ENCODE measurements around the gene RAI2. TPM values are rescaled to one million over a fixed set of nuclear protein-coding genes. Genes with fewer than 3 reads are reported as not detected.

RAI2 gene
- total RNA-seq, 1 donor from 2014 or later = not detected

DNA sequence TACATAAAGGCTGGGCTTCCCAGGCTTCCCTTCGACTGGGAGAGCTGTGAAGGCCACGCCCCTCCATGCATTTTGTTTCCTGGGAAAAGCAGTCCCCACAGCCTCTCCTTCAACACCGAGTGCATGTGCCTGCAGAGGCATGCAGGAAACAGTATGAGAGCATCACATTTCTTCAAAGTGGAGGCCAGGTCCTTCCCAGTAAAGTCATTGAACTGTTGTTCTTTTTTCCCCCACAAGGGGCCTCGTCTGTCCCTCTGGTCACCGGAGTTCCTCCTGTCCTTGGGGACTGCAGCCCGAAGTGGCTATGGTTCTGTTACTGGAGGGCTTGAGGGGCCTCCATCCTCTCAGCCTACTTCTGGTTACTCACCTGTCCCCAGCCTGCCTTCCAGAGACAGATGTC lies 56.0 kb downstream of the RAI2 start:
- Mint-ChIP-seq H3K9me3 (no peaks in the 10 kb centered on the region), H3K4me3 (no peak overlapping the region), H3K27me3 (no peaks in the 10 kb centered on the region), H3K4me1 (no peaks in the 10 kb centered on the region), H3K27ac (no peak overlapping the region), H3K36me3 (ENCODE audit: low read depth) (no peaks in the 10 kb centered on the region)
- DNase-seq (no peak), ATAC-seq (ENCODE audit: low read depth) (no peak)
- intact Hi-C loops (cut with micrococcal nuclease) = no loop called here
- ChIA-PET POLR2A (no interaction called here), CTCF (no interaction called here)
- TF ChIP-seq, protein P1, sequence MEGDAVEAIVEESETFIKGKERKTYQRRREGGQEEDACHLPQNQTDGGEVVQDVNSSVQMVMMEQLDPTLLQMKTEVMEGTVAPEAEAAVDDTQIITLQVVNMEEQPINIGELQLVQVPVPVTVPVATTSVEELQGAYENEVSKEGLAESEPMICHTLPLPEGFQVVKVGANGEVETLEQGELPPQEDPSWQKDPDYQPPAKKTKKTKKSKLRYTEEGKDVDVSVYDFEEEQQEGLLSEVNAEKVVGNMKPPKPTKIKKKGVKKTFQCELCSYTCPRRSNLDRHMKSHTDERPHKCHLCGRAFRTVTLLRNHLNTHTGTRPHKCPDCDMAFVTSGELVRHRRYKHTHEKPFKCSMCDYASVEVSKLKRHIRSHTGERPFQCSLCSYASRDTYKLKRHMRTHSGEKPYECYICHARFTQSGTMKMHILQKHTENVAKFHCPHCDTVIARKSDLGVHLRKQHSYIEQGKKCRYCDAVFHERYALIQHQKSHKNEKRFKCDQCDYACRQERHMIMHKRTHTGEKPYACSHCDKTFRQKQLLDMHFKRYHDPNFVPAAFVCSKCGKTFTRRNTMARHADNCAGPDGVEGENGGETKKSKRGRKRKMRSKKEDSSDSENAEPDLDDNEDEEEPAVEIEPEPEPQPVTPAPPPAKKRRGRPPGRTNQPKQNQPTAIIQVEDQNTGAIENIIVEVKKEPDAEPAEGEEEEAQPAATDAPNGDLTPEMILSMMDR (IDR thresholded peaks at IDR 0.05) = no peak

DNA sequence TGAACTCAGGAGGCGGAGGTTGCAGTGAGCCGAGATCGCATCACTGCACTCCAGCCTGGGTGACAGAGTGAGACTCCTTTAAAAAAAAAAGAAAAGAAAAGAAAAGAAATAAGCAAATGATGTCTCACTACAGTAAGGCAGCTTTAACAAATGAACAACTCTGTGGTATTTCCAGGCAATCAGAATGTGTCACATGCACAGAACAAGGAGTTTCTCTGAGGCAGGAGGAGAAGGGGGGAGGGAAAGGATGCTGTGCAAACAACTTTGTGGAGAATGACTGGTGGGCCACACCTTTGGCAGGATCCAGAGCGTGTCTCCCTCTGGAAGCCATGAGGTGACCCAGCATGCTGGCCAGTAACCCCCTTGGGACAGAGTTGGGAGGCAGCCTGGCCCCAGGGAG lies 57.6 kb downstream of the RAI2 start:
- TF ChIP-seq, protein P1 (IDR thresholded peaks at IDR 0.05) = no peak
- H3K27ac Mint-ChIP-seq = no peak overlapping the region
- no peaks in the 10 kb centered on the region for H3K27me3 Mint-ChIP-seq
- no peak overlapping the region for H3K4me3 Mint-ChIP-seq
- H3K9me3 Mint-ChIP-seq = no peaks in the 10 kb centered on the region
- DNase-seq (no peak), ATAC-seq (ENCODE audit: low read depth) (no peak)
- H3K36me3 Mint-ChIP-seq (ENCODE audit: low read depth) = no peaks in the 10 kb centered on the region
- H3K4me1 Mint-ChIP-seq = no peaks in the 10 kb centered on the region
- ChIA-PET POLR2A (no interaction called here), CTCF (no interaction called here)
- intact Hi-C loops (cut with micrococcal nuclease) = no loop called here

DNA sequence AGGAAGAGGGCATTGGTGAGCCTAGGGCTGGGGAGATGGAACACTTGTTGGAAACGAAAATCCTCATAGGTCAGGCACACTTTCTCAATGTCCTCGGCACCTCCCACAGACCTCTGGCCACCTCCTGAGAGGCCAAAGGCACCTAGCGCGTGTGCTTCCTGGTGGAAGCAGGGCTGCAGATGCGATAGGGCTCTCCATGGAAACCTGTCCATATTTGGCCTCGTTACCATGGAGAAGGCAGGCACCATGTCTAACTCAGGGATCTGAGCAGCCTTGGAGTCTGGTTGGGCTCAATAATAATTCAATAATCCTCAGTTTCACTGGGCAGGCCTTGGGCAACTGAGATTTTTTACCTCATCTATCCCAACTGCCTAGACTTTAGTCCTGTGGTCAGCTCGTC lies 58.3 kb downstream of the RAI2 start:
- ChIA-PET POLR2A (no interaction called here), CTCF (no interaction called here)
- ATAC-seq (ENCODE audit: low read depth) (no peak), DNase-seq (no peak)
- Mint-ChIP-seq H3K27me3 (no peaks in the 10 kb centered on the region), H3K4me1 (no peaks in the 10 kb centered on the region), H3K4me3 (no peak overlapping the region), H3K27ac (no peak overlapping the region), H3K9me3 (no peaks in the 10 kb centered on the region), H3K36me3 (ENCODE audit: low read depth) (no peaks in the 10 kb centered on the region)
- TF ChIP-seq, protein P1 (IDR thresholded peaks at IDR 0.05) = no peak
- intact Hi-C loops (cut with micrococcal nuclease) = no loop called here

DNA sequence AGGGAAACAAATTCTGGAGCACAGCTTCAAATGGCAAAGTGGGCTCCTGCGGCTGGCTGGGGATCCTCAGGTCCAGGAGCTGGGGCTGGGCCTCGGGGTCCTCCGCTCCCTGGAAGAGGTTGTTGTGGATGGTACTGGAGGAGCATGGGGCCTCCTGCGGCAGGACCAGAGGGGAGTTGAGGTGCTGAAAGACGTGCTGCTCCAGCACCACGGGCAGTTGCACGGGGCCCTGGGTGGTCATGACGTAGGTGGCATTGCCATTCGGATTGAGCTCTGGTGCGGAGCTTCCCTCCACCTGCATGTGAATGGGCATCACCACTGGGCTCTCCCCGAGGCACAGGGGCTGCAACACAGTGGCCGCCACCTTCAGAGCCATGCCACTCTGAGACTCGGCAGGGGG lies 59.7 kb downstream of the RAI2 start:
- no peaks in the 10 kb centered on the region for H3K36me3 Mint-ChIP-seq (ENCODE audit: low read depth)
- intact Hi-C loops (cut with micrococcal nuclease) = no loop called here

DNA sequence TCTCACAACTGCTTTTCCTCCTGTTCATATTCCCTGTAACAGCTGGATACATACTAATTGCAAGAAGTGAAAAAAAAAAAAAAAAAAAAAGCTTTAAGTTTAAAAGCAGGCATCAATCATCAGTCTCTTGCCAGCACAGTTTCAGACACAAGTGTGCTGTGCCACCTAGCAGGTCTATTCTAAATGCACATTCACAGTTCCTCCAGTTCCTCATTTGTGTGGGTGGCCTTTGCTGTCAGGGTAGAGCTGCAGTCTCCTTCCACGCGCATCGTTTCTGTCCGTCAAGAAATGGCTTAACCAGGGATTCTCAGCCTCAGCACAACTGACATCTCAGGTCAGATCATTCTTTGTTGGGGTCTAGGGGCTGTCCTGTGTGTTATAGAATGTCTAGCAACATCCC lies 62.2 kb downstream of the RAI2 start:
- H3K9me3 Mint-ChIP-seq = no peaks in the 10 kb centered on the region
- no peaks in the 10 kb centered on the region for H3K36me3 Mint-ChIP-seq (ENCODE audit: low read depth)
- intact Hi-C loops (cut with micrococcal nuclease) = no loop called here
- ChIA-PET CTCF (no interaction called here), POLR2A (interaction anchor here (0.7 kb wide), 1 partner anchor 131 kb away, joined by 11 read pairs; no protein-coding TSS in a partner anchor)
- H3K4me3 Mint-ChIP-seq = no peak overlapping the region
- no peak overlapping the region for H3K27ac Mint-ChIP-seq
- TF ChIP-seq, protein P1 (IDR thresholded peaks at IDR 0.05) = no peak
- H3K27me3 Mint-ChIP-seq = no peaks in the 10 kb centered on the region
- DNase-seq (no peak), ATAC-seq (ENCODE audit: low read depth) (no peak)
- H3K4me1 Mint-ChIP-seq = no peaks in the 10 kb centered on the region

More for the DNA sequence above, 59.7 kb downstream of the RAI2 start:
- Mint-ChIP-seq H3K4me3 (no peak overlapping the region), H3K27ac (no peak overlapping the region), H3K4me1 (no peaks in the 10 kb centered on the region), H3K9me3 (no peaks in the 10 kb centered on the region), H3K27me3 (no peaks in the 10 kb centered on the region)
- TF ChIP-seq, protein P1 (IDR thresholded peaks at IDR 0.05) = no peak
- no peak for ATAC-seq (ENCODE audit: low read depth)
- ChIA-PET POLR2A (no interaction called here), CTCF (no interaction called here)
- DNase-seq = no peak
